Mesothelial cell of epicardium (in vitro differentiated cells): ENCODE measurements around the gene FRK. TPM values are rescaled to one million over a fixed set of nuclear protein-coding genes. Genes with fewer than 3 reads are reported as not detected.
A peak's percentile ranks its signal among the peaks of the same experiment; 100 is the strongest.

ENCODE experiments used
- DNase-seq, 2 experiments: peaks; one replicate each; pipeline ENCODE4 v3.0.0; 2021; ENCODE audit warnings: low spot score in 2 of 2; ENCODE audit not compliant: unreplicated experiment in 2 of 2
- H3K27ac Mint-ChIP-seq: 2 replicates; pipeline ENCODE4 v1.8.0; 2021; ENCODE audit warnings: mixed read lengths
- H3K27me3 Mint-ChIP-seq: 2 replicates; pipeline ENCODE4 v1.8.0; 2021; ENCODE audit warnings: low read depth, mixed read lengths
- H3K36me3 Mint-ChIP-seq: 2 replicates; pipeline ENCODE4 v1.8.0; 2021; ENCODE audit warnings: mixed read lengths
- H3K4me1 Mint-ChIP-seq: 2 replicates; pipeline ENCODE4 v1.8.0; 2021; ENCODE audit warnings: mixed read lengths
- H3K4me3 Mint-ChIP-seq: 2 replicates; pipeline ENCODE4 v1.8.0; 2021; ENCODE audit warnings: mild to moderate bottlenecking, moderate library complexity, mixed read lengths
- H3K9me3 Mint-ChIP-seq: 2 replicates; pipeline ENCODE4 v1.8.0; 2021; ENCODE audit warnings: mixed read lengths
- total RNA-seq: library from RNA; stranded (reverse); gene quantifications from 3 replicates; pipeline ENCODE4 v1.2.1, GENCODE V29; 2021
- TF ChIP-seq, protein P1 (sequence below): fragments of 200-600 bp; sonication (generic); IDR thresholded peaks from one replicate; pipeline ENCODE4 v1.5.0; 2021; ENCODE audit warnings: antibody characterized with exemption; ENCODE audit not compliant: unreplicated experiment

The FRK gene
- total RNA-seq, 1 donor from 2014 or later: 5.1 TPM

DNA sequence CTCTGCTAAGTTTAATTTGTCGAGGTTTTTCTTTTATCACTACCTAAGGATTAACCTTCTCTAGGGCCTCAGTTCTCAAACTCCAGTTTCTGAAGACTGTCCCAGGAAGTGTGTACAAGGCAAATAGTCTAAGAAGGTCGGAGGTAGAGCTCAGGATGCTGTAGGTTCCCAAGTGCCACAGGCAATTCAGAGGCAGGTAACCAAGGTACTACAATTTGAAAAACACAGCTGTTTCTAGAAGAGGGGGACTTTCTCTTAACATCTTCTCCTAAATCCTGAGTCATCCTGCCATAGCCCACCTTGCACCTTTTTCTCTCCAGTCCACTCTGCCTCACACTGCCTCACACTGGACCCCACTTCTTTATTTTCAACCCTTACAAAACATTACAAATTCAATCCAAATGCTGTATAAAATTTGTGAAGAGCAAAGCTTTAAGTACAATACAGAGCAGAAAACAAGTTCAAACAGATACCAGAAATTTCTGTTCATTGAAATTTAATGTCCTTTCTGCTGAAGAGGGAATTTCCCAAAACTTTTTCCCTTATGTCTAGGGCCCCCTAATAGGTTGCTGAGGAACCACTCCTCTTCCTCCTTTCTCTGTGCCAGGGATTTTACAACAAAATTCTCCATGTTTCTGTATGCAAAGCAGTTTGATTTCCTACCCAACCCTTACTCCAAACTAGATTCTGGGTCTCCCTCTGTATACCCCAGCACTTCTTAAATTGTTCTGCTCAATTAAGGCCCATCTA, 43.0 kb downstream of the FRK start:
- H3K9me3 Mint-ChIP-seq: peaks cover 3% of the 10 kb centered on the region

DNA sequence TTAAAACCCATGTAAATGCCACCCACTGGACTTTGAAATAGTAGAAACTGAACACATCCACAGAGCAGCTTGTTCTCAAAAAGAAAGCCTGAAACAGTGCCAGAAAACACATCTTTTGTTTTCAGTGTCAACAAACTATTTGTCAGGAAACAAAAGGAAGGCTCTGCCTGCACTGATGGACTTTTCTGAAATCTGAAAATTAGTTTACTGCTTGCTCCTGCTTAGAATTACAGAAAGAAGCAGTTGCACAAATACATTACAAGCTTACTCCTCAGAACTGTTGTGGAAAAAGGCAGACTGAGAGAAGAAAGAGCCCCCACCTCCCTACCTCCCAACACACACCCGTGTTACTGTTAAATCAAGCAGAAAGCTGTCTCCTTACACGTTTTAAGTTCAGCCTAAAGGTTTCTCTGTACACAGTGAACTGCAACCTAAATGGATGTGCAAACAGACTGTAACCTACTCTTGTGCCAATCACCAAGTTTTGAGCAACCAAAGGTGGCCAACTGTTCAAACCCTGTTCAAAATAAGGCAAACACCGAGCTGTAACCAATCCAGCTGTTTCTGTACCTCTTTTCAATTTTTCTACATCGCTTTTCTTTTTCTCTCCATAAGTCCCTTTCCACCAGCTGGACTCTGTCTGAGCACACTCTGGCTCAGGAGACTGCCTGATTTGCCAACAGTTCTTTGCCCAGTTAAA, 43.7 kb downstream of the FRK start:
- peak overlapping the region; percentile 68 for H3K27ac Mint-ChIP-seq
- TF ChIP-seq, protein P1, sequence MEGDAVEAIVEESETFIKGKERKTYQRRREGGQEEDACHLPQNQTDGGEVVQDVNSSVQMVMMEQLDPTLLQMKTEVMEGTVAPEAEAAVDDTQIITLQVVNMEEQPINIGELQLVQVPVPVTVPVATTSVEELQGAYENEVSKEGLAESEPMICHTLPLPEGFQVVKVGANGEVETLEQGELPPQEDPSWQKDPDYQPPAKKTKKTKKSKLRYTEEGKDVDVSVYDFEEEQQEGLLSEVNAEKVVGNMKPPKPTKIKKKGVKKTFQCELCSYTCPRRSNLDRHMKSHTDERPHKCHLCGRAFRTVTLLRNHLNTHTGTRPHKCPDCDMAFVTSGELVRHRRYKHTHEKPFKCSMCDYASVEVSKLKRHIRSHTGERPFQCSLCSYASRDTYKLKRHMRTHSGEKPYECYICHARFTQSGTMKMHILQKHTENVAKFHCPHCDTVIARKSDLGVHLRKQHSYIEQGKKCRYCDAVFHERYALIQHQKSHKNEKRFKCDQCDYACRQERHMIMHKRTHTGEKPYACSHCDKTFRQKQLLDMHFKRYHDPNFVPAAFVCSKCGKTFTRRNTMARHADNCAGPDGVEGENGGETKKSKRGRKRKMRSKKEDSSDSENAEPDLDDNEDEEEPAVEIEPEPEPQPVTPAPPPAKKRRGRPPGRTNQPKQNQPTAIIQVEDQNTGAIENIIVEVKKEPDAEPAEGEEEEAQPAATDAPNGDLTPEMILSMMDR: no peak
- no peaks in the 10 kb centered on the region for H3K27me3 Mint-ChIP-seq
- H3K4me3 Mint-ChIP-seq: no peak overlapping the region
- peaks cover 3% of the 10 kb centered on the region for H3K9me3 Mint-ChIP-seq
- no peaks in the 10 kb centered on the region for H3K36me3 Mint-ChIP-seq
- peaks cover 42% of the 10 kb centered on the region for H3K4me1 Mint-ChIP-seq
- DNase-seq: no peak

More for the DNA sequence above, 43.0 kb downstream of the FRK start:
- DNase-seq: no peak
- no peaks in the 10 kb centered on the region for H3K27me3 Mint-ChIP-seq
- peaks cover 34% of the 10 kb centered on the region for H3K4me1 Mint-ChIP-seq
- H3K36me3 Mint-ChIP-seq: no peaks in the 10 kb centered on the region
- TF ChIP-seq, protein P1: no peak
- no peak overlapping the region for H3K4me3 Mint-ChIP-seq
- peak overlapping the region; percentile 68 for H3K27ac Mint-ChIP-seq

DNA sequence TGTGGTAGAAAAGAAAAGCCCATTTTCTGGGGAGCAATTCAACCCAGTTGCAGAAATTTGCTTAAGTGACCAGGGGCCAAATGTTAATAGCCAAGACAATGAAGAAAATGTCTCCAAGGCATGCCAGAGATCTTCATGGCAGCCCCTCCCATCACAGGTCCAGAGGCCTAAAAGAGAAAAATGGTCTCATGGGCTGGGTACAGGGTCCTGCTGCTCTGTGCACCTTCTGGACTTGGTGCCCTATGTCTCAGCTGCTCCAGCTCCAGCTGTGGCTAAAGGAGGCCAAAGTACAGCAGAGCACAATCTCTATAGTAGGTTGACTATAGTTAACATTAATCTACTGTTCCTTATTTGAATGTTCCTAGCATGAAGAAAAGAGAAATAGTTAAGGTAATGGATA, 44.7 kb downstream of the FRK start:
- no peak overlapping the region for H3K27ac Mint-ChIP-seq
- DNase-seq: no peak
- peaks cover 49% of the 10 kb centered on the region for H3K4me1 Mint-ChIP-seq
- H3K27me3 Mint-ChIP-seq: no peaks in the 10 kb centered on the region
- H3K9me3 Mint-ChIP-seq: peaks cover 3% of the 10 kb centered on the region
- no peak overlapping the region for H3K4me3 Mint-ChIP-seq
- H3K36me3 Mint-ChIP-seq: no peaks in the 10 kb centered on the region
- TF ChIP-seq, protein P1: no peak

DNA sequence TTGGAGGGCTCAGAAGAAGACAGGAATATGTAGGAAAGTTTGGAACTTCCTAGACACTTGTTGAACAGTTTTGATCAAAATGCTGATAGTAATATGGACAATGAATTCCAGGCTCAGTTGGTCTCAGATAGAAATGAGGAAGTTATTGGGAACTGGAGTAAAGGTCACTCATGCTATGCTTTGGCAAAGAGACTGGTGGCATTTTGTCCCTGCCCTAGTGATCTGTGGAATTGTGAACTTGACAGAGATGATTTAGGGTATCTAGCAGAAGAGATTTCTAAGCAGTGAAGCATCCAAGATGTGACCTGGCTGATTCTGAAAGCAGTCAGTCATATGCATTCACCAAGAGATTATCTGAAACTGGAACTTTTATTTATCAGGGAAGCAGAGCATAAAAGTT, 45.1 kb downstream of the FRK start:
- peaks cover 3% of the 10 kb centered on the region for H3K9me3 Mint-ChIP-seq
- peaks cover 51% of the 10 kb centered on the region for H3K4me1 Mint-ChIP-seq
- DNase-seq: no peak
- no peak overlapping the region for H3K27ac Mint-ChIP-seq
- no peaks in the 10 kb centered on the region for H3K36me3 Mint-ChIP-seq
- TF ChIP-seq, protein P1: no peak
- no peaks in the 10 kb centered on the region for H3K27me3 Mint-ChIP-seq
- H3K4me3 Mint-ChIP-seq: no peak overlapping the region

DNA sequence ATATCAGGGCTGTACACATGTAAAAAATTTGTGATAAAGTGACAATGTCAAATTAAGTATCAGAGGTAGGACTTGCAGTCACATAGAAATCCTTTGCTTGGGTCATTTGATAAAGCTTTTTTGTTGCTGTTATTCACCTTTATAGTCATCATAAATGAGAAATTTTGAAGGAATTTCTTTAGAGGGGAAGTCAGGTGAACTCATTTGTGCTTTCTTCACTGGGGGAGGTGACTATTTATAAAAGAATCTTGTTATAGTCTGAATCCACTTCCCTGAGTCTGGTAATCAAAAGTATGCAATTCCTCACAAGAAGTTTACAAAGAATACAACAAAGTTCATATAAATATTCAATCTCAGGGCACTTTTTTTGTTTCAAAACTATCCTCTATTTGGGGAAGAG, 47.7 kb downstream of the FRK start:
- Mint-ChIP-seq H3K27ac (no peak overlapping the region), H3K4me3 (no peak overlapping the region), H3K9me3 (peaks cover 3% of the 10 kb centered on the region), H3K4me1 (peaks cover 48% of the 10 kb centered on the region), H3K27me3 (no peaks in the 10 kb centered on the region), H3K36me3 (no peaks in the 10 kb centered on the region)
- DNase-seq: no peak
- TF ChIP-seq, protein P1: no peak
